Measurements from ENCODE around the gene PAPPA.

- TF ChIP-seq CTCF (IDR thresholded peaks at IDR 0.05) (no peak), EZH2 (IDR thresholded peaks at IDR 0.05) (no peak)
Measured at GRCh38 chr9:116327701-116328405, 174.3 kb downstream of the PAPPA start.

Measured in neural progenitor cell (in vitro differentiated cells).